Esophagus muscularis mucosa (tissue), 4 donors: ENCODE results near the gene RXRA.
A peak's percentile ranks its signal among the peaks of the same experiment; 100 is the strongest.

ENCODE experiments used
- CTCF ChIP-seq, 3 experiments: fragments of 200-600 bp in 2 of 3; fragments of 450-650 bp in 1 of 3; sonication (generic) in 2 of 3; IDR thresholded peaks; one replicate each; pipeline ENCODE4 v1.5.1; 2017 to 2019; ENCODE audit warnings: antibody characterized with exemption in 3 of 3, mild to moderate bottlenecking in 2 of 3, moderate library complexity in 1 of 3
- EP300 ChIP-seq: sonication (generic); formaldehyde crosslinking; IDR thresholded peaks from one replicate; pipeline ENCODE4 v1.6.1; 2017; ENCODE audit warnings: antibody characterized with exemption
- POLR2A ChIP-seq: fragments of 450-650 bp; IDR thresholded peaks from one replicate; pipeline ENCODE4 v1.6.1; 2017; ENCODE audit warnings: antibody characterized with exemption, moderate library complexity, mild to moderate bottlenecking, low read depth
- POLR2AphosphoS5 ChIP-seq, 2 donors: sonication (generic); formaldehyde crosslinking; IDR thresholded peaks; one replicate each; pipeline ENCODE4 v1.6.1; 2017; ENCODE audit warnings: antibody characterized with exemption in 2 of 2

- no peak for TF ChIP-seq POLR2A
- no peak for TF ChIP-seq CTCF (IDR thresholded peaks at IDR 0.05)
- TF ChIP-seq EP300 = no peak
- peak; percentile 73 to 74 for TF ChIP-seq POLR2AphosphoS5 (IDR thresholded peaks at IDR 0.05)
These were observed 43.1 kb upstream of the RXRA start for GRCh38 chr9:134283111-134283515.
